HG02610 (cell line): Measurements from ENCODE around the gene POLDIP3.

ENCODE experiments used
- ATAC-seq: cut with Tn5 transposase; IDR thresholded peaks from one replicate; pipeline ENCODE4 v1.9.1; 2021; ENCODE audit warnings: mild to moderate bottlenecking, moderate library complexity; ENCODE audit not compliant: unreplicated experiment

The POLDIP3 gene

DNA sequence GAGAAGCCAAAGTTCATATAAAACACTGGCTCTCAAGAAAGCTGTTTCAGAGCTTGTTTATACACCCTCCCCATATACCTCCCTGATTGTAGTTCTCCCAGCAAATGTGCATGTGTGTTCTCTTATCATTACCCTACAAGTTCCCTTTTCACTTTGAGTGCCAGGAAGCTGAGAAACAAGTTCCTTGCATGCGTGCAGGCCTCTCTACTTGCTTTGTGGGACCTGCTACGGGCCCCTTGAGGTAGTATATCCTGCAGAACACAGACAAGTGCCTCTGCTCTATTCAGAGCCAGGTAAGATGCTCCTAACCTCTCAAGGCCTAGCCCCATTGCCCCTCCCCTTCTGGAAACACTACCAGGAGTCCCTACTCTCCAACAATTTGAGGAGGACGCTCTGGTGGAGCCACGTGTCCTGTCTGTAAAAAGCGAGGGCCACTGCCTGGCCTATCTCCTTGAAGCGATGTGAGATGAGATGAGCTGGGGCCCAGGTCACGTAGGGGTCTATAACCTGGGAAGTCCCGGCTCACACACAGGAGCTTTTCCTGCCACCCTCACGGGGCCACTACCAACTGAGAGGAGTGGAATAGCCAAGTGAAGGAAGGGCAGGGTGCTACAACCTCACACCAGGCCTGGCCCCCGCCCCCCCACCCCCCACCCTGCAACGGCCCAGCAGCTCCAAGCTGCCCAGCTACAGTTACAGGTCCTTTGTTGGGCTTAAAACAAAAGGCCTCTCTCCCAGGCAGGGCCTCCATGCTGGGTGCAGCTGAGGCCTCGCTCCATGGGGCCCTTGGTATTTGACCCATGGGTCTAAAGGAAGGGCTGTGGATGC, 28.3 kb upstream of the POLDIP3 start:
- ATAC-seq = no peak

DNA sequence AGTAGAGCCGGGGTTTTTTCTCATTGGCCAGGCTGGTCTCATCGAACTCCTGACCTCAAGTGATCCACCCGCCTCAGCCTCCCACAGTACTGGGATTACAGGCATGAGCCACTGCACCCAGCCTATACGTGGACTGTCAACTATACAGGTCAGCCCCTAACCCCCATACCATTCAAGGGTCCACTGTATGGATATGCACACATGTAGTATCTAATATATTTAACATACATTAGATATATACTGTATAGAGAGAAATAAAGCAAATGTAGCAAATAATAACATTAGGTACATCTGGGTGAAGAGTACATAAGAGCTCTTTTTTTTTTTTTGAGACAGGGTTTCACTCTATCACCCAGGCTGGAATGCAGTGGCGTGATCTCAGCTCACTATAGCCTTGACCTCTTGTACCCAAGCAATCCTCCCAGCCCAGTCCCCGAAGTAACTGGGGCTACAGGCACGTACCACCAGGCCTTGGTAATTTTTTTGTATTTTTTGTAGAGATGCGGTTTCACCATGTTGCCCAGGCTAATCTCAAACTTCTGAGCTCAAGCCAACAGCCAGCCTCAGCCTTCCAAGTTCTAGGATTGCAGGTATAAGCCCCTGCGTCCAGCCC, 27.2 kb upstream of the POLDIP3 start:
- ATAC-seq = no peak

DNA sequence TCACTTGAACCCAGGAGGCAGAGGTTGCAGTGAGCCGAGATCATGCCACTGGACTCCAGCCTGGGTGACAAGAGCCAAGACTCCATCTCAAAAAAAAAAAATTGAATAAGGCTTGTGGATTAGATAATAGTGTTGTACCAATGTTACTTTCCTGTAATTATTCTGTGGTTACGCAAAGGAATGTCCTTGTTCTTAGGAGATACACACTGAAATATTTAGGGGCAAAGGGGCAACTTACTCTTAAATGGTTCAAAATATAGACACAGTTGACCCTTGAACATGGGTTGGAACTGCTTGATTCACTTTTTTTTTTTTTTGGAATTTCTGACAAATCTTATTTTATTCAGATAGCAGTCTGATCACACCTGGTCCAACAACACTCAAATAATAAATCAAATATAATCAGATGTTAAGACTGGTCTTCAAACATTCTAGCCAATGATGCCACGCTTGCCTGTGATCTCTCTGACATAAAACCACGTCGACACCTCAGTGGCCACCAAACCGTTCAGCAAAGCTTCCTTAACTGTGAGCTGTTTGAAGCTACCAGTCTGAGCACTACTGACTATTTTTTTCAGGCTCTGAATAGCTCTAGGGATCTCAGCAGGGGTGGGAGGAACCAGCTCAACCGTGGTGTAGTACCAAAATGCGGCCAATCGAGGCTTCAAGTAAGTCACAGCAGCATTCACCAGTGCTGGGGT, 25.0 kb upstream of the POLDIP3 start:
- no peak for ATAC-seq

DNA sequence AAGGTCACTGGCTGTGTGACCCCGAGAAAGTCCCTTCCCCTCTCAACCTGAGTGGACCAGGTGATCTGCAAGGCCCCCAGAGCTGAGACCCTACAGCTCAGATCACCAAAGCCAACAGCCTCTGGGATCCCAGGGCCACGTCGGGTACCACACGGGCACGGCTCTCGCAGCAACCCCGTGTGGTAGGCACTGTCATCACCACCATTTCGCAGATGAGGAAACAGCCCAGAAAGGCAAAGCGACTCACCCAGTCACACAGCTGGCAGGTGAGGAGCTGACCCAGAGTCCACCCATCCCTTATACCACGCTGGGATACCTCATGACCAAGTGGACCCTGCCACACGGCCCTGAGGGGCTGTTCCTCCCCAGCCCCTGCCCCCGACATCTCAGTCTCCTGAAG, 22.9 kb upstream of the POLDIP3 start:
- ATAC-seq = no peak

DNA sequence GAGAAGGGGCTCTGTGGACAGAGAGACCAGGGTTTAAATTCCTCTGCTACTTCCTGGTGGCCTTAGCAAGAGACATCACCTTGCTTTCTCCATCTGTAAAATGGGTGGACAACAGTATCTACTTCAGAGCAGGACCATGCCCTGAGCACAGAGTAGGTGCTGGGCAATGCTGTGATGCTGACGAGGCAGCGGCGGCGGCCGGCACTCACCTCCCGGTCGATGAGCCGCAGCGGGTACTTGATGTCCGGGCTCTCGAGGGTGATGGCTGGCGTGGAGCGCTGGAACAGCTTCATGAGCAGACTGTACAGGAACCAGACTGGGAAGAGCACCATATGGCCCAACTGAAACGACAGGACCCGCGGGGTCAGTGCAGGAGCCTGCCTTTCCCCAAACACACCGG, 21.8 kb upstream of the POLDIP3 start:
- no peak for ATAC-seq

DNA sequence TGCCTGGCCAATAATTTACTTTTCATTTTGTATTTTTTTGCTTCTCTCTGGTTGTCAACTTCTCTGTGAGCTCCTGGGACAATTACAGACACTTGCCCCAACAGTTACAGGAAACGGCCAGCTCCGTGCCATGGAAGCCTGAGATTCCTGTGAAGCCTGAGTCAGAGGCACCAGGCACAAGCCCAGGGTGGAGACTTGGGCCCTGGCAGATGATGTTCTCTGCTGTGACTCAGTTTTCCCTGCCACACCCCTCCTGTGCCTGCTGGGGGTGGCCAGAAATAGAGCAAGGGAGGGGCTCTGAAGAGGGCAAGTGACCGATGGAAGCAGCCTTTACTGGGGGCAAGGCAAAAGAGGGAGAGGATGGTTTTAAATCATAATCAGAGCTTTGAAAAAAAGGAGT, 20.8 kb upstream of the POLDIP3 start:
- no peak for ATAC-seq

DNA sequence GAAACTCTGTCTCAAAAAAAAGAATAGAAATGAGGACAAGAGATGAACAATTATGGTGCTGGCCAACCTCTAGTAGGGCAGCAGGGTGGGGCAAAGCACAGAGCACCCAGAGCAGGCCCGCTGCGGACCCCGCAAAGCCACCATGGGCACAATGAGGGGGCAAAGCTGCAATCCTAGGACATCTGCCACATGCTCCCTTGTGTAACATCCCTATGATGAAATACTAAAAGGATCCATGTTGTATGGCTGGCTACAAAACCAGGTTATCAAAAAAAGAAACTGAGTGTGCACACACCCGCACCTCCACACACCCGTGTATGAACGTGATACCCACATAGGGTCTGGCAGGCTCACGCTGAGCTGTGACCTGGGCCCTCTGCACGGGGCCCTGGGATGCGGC, 18.3 kb upstream of the POLDIP3 start:
- ATAC-seq = no peak

DNA sequence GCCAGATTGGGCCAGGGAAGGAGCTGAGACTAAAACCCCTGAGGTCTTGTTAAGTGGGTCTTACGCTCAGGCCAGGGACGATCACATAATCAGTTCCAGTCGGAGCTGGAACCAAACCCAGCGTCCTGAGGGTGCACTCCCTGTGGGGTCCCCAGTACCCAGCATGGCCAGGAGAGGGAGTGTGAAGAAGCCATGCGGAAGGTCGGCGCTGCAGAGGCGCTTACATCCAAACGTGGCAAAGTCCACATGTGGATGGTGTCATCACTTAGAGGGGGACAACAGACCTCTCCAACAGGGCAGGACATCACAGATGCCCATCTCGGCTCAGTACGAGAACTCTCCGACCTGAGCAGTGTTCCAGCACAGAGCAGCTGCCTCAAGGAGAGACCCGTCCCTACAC, 17.4 kb upstream of the POLDIP3 start:
- ATAC-seq = no peak

DNA sequence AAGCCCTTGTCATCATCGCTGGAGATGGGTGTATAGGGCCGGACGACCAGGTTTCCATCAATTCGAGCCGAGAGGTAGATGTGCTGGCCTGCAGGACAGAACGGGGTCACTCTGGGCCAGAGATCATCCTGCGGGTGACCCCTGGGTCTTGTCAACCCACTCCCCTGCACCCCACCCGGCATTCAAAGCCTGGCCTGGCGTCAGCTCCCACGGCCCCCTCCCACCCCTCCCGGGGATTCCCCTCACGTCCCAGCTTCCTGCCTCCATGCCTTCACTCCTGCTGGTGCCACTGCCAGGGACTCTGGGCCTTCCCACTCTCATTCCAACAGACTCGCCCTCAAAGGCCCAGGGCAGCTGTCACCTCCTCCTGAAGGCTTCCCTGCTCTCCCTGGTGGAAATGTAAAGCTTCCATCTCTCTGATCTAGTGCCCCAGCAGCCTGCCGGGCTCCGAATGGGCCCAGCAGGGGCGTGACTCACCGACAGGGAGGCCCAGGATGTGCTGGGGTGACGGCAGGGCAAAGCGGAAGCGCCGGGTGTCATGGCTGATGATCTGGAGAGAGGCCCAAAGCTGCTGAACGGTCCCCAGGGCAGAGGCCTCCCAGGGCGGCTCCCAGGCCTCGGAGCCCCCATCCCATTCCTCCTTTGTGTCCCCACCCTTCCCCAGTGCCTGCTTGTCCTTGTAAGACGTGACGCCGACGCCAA, 16.4 kb upstream of the POLDIP3 start:
- no peak for ATAC-seq

DNA sequence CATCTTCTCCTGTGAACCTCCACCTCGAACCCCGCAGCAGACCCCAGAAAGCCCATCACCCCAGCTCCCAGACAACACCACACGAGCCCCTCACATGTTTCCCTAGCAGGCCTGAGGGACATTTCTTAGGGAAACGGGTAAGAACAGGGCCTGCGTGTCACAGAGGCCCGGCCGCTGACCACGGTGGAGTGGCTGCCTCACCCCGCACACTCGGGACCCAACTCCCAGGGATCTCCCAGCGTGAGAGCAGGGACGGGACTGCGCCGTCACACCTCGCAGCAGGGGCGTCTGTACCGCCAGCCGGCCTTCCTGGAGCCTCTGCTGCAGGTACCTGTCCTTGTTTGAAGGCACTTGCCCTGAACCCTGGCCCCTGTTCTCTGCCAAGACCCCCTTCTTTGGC, 15.5 kb upstream of the POLDIP3 start:
- no peak for ATAC-seq

DNA sequence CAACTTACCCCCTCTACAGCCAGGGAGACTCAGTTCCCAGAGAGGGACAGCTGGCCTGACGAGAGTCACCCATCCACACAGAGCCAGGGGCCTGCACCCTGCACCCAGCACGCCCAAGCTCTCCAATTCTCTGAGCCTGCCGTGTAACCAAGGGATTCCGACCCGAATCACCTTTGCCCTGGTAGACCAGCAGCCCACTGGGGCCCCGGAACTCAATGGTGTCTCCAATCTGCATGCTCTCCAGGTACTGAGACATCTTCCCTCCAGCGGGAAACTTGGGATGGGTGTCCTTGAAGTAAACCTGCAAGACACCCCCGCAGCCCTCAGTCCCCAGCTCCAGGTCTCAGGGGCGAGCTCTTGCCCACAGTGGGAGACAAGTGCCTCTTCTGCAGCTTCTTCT, 13.3 kb upstream of the POLDIP3 start:
- no peak for ATAC-seq

DNA sequence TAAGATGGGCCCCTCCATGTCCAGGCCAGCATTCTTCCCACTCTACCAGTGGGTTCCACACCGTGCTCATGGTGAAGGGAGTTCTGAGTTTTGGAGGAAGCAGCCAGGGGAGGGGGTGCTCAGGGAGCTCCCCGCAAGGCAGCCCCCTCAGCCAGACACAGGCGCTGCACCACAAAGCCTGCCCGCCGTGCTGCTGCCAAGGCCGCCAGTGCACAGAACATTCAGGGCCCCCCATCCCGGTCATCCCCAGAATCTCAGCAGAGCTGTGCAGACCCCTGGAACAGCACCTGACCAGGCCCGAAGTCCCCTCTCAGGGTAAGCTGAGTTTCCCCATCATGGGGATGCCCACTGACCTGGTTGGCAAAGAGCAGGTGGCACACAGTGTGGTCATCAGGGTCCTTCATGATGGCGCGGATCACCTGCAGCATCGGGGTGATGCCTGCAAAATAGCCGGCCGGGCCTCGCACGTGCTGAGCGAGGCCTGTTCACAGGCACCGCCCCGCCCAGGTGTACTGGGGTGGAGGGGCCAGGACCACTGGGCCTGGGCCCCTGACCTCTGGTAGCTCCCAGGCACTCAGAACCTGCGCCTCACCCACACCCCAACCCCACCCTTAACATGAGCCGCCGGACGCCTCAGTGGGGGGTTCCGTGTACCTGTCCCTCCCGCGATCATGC, 12.4 kb upstream of the POLDIP3 start:
- no peak for ATAC-seq

DNA sequence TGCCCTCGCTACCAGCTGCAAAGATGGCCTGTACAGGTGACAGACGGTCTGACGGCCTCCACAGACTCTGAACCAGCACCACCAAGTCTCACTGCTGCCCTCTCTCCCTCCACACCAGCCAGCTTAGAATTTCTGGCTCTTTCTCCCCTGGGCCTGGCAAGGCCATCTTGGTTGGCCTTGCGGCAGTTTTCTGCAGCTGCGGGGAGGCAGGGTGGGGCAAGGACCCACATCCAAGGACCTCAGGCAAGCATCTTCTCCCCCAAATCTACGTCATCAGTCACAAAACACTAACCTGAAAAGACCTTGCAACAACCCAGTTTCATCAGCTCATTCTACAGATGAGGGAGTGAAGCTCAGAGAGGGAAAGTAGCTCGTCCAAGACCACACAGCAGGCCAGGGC, 11.7 kb upstream of the POLDIP3 start:
- ATAC-seq = no peak

DNA sequence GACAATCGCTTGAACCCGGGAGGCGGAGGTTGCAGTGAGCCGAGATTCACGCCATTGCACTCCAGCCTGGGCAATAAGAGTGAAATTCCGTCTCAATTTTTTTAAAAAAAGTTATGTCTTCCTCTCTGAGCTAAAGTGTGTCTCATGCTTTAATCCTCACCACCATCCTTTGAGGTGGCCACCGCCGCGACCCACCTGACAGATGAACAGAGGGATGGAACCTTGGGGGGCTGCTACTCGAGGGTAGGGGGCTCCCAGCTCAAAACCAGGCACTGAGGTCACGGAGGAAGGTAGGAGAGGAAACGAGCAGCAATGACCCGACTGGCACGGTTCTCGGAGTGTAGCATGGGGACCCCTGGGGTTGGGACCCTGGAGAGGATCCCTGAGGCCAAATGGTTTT, 10.7 kb upstream of the POLDIP3 start:
- no peak for ATAC-seq

DNA sequence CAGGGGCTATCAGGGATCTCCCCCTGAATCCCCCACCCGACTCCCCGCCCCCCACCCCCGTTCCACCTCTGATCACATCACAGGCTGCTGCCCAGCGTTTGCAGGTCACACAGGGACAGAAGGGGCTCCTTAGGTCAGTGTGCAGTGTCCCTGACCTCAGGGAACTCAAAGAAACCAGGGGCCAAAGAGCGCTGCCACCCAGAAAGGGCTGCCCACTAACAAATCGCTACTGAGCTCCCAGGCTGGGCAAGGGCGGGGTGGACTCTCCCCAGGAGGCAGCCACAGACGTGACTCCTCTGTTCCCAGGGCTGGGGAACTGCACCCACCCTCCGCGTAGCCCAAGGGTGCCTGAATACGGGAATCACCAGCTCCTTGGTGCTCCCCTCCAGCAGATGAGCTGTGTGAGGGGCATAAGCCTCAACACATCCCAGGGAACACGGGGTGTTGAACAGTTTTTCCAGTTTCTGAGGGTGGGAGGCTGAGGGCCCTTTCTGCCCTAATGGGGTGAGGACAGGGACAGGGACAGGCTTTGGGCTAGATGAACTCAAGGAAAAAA, 9.9 kb upstream of the POLDIP3 start:
- ATAC-seq = no peak

DNA sequence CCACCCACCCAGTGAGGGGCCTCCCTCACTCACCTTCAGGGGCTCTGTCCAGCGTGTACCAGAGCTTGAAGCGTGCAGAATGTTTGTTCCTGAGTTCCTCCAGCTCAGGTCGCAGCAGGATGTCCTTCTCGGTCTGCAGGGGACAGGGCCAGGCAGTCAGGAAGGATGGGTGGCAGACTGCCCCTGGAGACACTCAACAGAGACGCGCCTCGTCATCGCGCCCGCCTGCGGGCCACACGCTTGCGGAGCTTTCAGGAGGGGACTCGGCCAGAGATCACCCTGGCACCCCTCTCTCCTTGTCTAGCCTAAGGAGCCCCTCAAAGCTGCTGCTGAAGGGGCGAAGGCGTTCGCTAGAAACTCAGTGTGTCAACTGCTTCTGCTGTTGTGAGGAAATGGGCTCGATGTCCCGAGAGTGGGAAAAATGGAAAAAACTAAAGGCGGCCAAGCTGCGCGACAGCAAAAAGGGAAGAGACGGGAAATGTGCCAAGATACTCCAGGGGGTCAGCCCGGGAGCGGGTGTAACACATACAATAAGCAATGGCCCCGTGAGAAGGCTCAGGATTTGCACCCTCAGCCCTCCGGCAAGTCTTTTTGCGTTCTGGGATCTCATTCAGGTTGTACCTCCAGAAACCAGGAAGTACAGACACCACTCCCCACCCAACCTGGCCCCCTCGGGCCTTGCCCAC, 9.2 kb upstream of the POLDIP3 start:
- ATAC-seq = no peak

DNA sequence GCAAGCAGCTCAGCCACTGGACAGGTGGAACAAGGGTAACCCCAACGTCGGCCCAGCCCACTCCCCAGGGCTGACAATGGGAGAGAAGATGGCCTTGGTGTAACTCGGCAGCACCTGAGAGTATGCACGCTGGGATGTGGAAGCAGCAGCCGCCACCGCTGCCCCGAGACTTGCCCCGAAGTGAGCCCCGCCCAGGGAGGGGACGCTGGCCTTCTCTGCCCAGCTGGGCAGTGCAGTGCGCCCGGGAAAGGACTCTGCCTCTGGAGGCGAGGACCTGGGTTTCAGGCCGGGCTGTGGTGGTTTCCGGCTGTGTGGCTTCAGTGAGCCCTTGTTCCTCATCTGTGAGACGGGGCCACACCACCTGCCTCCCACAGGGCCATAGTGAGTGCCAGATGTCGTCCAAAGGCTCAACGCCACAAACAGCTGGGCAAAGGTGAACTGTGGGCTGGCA, 8.6 kb upstream of the POLDIP3 start:
- ATAC-seq = no peak

DNA sequence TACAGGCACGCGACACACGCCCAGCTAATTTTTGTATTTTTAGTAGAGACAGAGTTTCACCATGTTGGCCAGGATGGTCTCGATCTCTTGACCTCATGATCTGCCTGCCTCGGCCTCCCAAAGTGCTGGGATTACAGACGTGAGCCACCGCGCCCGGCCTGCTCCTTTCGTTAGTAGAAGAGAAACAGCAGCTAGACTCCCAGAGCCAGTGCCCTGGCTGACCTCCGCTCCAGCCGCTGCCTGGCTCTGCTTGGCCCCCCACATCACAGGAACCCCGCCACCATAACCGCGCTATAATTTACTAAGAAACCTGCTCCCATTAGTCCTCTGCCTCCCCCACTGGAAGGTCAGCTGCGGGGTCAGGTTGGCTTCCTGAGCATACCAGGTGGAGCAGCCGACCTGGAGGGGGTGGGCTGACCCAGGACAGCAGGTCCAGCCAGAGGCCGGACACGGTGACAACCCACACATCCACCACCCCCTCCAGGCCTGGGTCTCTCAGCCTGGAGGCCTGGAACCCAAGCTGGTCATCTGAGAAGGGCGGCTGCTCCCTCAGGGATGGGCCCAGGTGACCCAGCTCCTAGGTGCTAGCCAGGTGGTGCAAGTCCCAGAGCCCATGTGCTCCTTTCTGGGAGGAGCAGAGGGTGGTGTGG, 7.5 kb upstream of the POLDIP3 start:
- no peak for ATAC-seq

DNA sequence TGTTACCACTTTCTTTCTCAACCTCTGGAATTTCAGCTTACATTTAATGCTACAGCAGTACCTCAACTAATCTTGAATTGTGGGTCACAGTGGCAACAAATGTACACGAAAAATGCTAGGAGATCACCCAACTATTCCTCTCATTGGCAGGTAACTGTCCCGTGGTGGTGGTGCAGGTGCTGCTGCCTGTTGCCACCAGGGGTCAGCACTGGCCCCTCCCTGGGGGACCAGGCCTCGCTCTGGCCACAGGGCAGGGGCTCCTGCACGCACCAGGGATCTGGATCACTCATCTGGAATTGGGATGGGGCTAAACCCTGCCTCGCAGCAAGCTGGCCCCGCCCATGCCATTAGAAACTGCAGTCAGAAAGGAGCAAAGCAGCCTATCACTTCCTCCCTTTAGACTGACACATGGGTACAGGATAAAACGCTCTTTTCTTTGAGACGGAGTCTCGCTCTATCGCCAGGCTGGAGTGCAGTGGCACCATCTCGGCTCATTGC, 6.9 kb upstream of the POLDIP3 start:
- no peak for ATAC-seq
